ENCODE data around the gene ZNF280A. TPM values are rescaled to one million over a fixed set of nuclear protein-coding genes. Genes with fewer than 3 reads are reported as not detected.
"Not testable (repeated sequence)": the region's sequence is repeated elsewhere in the genome, so short reads cannot be mapped to it uniquely, and the experiment has no call there.

Gene ZNF280A
- total RNA-seq, 2 donors from 2014 or later, result not detected

DNA sequence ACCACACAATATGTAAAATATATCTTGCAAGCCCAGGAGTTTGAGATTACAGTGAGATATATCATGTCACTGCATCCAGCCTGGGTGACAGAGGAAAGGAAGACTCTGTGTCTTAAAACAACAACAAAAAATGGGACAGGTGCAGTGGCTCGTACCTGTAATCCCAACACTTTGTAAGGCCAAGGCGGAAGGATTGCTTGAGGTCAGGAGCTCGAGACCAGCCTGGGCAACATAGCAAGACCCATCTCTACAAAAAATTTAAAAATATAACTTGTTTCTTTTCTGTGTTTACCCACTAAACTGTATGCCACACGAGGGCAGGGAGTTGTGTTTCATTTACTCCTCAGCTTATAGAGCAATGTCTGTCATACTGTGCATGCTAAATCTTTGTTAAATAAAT lies 3.1 kb downstream of the ZNF280A start:
- intact Hi-C loops (cut with DNase I), result no loop called here
- no peak for DNase-seq (ENCODE audit: low spot score)

DNA sequence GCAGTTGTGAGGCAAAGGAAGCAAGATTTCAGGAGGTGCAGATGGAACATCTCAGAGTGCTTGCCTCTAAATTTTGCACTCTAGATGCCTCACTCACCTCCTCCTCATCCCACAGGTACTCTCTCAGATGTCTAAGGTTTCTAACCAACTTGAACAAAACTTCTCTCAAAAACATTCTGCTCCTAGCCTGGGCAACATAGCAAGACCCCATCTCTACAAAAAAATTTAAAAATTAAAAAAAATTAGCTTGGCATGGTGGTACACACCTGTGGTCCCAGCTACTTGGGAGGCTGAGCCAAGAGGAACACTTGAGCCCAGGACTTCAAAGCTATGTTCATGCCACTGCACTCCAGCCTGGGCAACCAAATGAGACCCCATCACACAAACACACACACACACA lies 4.2 kb downstream of the ZNF280A start:
- intact Hi-C loops (cut with DNase I), result no loop called here
- DNase-seq (ENCODE audit: low spot score), result no peak

DNA sequence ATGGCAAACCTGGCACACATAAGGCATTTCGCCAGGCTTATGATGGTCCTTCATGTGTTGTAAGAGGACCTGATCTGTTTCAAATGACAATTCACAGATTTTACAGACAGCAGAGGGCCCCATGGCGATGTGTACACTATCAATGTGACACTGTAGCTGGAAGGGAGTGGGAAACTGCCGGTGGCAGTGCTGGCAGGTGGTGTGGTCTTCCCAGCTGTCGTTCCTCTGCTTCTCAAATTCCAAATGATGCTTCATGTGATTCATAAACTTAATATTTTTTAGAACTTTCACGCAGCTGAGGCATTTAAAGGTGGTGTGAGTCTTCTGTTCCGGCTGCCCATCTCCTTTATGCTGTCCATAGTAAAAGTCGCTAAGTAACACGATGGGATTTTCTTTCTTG lies 5.6 kb downstream of the ZNF280A start:
- intact Hi-C loops (cut with DNase I); DNase-seq (ENCODE audit: low spot score): not testable (repeated sequence)

DNA sequence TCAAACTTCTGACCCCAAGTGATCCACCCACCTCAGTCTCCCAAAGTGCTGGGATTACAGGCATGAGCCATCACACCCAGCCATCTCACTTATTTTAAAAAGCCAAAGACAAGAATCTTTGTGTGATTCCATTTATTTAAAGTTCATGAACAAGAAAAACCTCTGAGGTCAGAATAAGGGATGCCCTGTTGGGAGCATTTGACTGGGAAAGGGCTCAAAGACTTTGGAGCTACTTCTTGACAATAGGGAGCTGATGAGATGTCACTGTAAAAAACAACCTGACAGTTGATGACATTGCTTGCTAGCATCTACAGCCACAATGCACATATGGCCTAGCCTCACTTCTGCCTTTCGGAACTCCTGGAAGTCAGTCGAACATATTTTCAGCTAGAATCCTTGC lies 6.5 kb downstream of the ZNF280A start:
- DNase-seq (ENCODE audit: low spot score), result no peak
- intact Hi-C loops (cut with DNase I), result no loop called here

DNA sequence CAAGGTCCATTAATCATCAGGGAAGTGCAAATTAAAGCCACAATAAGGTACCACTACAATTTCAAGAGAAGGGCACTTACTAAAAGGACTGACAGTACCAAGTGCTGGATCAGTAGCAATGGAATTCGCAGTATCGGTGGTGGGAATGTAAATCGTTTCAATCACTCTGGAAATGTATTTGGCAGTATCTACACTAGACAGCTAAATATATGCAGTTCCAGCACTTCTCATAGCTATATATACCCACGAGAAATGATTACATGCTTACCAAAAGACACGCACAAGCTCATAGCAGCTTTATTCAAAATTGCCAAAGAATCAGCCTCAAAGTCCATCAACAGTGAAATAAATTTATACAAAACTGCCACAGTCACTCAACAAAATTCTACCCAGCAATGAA lies 7.1 kb downstream of the ZNF280A start:
- intact Hi-C loops (cut with DNase I), result no loop called here
- DNase-seq (ENCODE audit: low spot score), result no peak

DNA sequence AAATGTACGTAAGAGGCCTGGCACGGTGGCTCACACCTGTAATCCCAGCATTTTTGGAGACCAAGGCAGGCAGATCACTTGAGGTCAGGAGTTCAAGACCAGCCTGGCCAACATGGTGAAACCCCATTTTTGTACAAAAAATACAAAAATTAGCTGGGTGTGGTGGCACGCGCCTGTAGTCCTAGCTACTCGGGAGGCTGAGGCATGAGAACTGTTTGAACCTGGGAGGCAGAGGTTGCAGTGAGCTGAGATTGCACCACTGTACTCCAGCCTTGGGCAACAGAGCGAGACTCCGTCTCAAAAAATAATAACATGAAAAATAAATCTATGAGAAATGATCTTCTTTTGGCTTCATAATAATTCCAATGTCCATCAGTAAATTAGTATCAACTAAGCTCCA lies 9.2 kb downstream of the ZNF280A start:
- DNase-seq (ENCODE audit: low spot score); intact Hi-C loops (cut with DNase I): not testable (repeated sequence)

DNA sequence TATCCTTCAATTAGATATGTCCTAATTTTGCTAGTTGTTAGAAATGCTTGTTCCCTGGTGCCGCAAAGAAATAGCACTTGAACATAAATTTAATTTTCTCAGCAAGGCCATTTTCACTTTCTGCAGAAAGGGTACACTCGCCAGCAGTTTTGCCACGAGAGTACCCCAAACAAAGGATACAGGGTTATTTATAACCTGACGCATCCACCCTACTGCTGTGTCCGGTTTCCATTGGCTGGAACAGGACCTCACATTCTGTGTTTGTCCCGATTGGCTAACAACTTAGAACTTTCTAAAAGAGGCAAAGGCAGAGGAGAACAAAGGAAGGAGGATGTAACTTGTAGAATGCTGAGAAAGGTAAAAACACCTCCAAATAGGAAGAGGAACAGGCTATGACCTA lies 10.2 kb downstream of the ZNF280A start:
- intact Hi-C loops (cut with DNase I); DNase-seq (ENCODE audit: low spot score): not testable (repeated sequence)

DNA sequence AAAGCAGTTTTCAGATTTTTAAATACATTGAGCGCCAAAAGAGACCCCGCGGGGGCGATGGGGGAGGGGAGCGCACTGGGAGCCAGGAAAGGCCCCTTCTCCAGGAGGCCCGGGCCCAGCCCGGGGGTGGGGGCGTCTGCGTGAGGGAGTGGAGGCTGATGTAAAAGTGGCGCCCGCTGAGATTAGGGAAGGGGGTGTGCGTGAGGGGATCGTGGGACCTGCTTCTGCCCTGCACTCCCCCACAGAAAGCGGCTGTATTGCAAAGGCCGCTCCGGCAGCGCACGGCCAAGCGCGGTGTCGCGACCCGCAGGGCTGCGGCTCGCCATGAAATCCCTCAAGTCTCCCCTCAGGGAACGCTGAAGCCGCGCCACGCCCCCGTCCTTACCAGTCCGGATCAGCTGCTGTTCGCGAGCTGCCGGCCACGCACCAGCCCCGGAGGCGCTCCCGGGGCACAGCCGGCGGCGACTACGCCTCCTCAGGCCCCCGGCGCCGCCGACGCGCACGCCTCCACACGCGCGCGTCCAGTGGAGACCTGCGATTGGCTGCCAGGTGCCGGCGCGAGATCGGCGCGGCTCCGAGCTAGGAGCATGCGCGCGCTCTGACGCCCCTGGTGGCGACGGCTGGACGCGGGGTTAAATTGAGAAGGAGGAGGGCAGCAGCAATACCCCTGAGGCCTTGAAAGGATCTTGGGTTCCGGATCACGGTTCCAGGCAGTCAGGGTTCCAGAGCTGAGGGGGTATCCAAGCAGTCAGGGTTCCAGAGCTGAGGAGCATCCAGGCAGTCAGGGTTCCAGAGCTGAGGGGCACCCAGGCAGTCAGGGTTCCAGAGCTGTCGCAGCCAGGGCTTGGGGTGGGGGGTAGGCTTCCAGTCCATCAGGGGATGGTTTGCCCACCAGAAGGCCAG lies 11.5 kb downstream of the ZNF280A start, which contains the start of gene ZNF280B:
TSS of gene ZNF280B (minus strand) at position 469 of the 903 bp plus-strand sequence. CDS start 19,344 bp downstream, outside the sequence.
- no peak for DNase-seq (ENCODE audit: low spot score)
- intact Hi-C loops (cut with DNase I), result no loop called here

DNA sequence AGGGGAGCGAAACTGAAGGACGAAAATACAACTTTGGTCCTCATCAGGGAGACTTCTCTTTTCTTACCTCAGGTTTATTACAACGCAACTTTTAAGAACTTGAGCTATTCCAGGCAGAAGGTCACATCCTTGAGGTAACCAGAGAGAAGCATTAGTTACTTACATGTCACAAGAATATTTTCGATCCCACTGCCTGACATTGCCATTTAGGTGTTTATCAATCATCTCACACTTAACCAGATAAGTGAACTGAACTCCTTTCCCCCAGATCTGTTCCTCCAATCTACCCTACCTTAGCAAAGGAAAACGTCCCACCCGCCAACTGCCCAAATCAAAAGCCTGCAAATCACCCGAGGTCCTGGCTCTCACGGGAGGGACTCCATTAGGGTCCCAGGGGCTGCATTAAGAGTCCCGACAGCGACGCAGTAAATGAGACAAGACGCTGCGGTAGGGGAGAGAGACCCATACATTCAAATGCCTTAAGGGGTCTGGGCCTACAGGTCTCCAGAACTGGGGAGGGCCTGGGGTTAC lies 12.3 kb downstream of the ZNF280A start:
- intact Hi-C loops (cut with DNase I), result no loop called here
- no peak for DNase-seq (ENCODE audit: low spot score)

DNA sequence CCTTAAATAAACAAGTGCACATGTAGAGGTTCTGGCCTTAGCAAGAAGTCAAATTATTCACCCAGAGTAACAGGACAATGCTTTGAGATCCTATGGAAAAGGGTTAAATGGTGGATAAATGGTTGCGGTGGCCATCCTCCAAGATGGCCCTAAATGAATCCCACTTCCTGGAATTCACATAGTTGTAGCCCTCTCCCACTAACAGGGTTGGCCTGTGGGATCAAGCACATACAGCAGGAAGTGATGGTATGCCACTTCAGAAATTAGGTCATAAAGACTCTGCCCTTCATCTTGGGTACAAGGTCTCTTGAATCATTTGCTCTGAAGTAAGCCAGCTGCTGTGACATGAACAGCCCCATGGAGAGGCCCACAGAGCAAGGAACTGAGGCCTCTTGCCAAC lies 13.3 kb downstream of the ZNF280A start:
- DNase-seq (ENCODE audit: low spot score), result no peak
- intact Hi-C loops (cut with DNase I), result no loop called here

DNA sequence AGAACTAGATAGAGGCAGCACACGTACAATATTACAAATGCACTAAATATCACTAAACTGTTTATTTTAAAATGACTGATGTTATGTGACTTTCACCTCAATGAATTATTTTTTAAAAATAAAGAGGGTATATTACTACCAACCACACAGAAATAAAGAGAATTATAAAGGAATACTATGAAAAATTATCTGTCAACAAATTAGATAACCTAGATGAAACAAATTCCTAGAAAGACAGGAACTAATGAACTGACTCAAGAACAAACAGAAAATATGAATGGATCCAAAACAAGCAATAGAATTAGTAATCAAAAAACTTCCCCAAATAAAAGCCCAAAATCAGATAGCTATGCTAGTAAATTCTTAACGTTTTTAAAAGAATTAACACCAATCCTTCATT lies 21.8 kb downstream of the ZNF280A start:
- intact Hi-C loops (cut with DNase I), result no loop called here
- no peak for DNase-seq (ENCODE audit: low spot score)

DNA sequence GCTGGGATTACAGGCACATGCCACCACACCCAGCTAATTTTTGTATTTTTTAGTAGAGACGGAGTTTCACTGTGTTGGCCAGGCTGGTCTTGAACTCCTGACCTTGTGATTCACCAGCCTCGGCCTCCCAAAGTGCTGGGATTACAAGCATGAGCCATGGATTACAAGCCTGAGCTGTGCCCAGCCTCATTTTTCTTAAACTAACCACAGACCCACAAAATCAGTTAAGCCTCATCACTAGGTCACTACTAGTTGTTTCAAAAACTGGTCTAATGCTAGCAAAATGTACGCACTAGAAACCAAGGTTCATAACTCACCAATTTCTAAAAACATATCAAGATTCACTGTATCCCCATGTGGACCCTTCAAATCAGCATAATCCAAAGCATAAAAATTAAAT lies 28.5 kb downstream of the ZNF280A start:
- DNase-seq (ENCODE audit: low spot score); intact Hi-C loops (cut with DNase I): not testable (repeated sequence)

DNA sequence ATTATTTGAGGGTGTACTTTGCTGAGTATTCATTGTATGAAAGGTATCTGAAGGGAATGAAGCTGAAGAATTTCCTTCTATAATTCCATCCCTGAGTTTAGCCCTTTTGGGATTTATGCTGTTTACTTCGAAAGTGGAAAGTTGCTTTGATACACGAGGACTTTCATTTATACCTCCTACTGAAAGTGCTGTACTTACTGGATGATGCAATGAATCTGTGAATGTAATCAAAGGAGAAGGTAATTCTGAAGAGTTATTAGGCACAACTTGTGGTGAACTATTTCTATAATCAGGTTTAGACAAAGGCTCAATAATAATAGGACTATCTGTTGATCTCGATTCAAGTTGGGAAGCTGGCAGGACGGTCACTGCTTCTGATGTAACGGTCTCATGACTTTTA lies 31.3 kb downstream of the ZNF280A start:
- intact Hi-C loops (cut with DNase I), result no loop called here

DNA sequence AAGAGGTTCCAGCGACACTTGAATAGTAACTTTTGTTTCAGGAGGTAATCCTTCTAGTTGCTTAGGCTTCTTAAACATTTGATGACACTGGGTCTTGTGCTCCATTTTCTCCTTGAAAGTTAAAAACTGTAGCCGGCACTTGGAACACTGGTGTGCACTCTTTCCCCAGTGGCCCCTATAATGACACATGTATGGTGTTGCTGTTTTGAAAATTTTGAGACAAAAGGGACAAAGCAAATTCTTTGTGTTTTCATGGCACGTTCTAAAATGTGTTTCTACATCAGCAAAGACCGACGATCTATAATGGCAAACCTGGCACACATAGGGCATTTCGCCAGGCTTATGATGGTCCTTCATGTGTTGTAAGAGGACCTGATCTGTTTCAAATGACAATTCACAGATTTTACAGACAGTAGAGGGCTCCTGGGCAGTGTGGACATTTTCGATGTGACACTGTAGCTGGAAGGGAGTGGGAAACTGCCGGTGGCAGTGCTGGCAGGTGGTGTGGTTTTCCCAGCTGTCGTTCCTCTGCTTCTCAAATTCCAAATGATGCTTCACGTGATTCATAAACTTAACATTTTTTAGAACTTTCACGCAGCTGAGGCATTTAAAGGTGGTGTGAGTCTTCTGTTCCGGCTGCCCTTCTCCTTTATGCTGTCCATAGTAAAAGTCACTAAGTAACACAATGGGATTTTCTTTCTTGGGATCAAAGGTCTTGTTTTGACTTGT lies 32.0 kb downstream of the ZNF280A start:
- intact Hi-C loops (cut with DNase I), result no loop called here
- DNase-seq (ENCODE audit: low spot score), result no peak

More for the DNA sequence above, 31.3 kb downstream of the ZNF280A start:
- DNase-seq (ENCODE audit: low spot score), result no peak

DNA sequence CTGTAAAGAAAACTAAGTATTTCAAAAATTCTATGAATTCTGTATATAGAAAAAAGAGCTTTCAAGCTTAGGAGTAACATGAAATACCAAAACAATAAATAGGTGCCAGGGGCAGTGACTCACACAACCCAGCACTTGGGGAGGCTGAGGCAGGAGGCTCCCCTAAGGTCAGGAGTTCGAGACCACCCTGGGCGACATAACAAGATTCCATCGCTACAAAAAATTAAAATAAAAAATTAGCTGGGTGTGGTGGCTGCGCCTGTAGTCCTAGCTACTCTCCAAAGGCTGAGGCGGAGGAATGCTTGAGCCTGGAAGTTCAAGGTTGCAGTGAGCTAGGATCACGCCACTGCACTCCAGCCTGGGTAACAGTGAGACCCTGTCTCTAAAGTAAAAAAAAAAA lies 33.0 kb downstream of the ZNF280A start:
- DNase-seq (ENCODE audit: low spot score), result no peak
- intact Hi-C loops (cut with DNase I), result no loop called here

DNA sequence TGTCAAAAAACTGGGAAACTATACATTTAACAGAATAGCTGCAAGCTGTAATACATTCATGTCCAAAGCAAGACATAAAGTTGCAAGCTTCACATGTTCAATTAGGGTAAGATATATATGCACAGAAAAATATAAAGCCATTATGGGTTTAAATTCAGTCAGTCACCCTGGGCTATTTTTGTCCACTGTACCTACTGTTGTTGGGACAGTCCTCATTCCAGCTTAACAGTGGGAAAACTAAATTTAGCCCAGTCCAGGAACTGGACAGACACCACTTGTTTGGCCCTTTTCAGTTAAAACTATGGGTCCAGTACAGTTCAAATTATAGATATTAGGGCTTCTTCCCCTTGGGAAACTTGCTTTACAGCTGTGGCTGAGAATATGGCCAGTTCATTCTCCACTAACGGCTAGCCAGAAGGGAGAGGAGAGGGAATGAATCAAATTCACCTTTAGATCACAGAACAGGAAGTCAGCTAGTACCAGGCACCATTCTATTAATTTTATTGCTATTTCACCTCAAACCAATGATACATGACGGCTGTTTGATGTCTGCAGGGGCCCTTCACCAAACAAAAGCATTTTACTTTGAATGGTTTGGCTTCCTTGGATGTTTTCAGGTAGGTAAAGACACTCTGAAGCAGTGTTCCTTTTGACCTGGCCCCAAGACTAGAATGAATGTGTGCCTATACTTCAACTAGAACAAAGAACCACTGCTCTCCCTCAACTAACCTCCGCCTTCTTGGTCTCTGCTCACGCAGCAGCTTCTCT lies 33.8 kb downstream of the ZNF280A start:
- intact Hi-C loops (cut with DNase I), result no loop called here

DNA sequence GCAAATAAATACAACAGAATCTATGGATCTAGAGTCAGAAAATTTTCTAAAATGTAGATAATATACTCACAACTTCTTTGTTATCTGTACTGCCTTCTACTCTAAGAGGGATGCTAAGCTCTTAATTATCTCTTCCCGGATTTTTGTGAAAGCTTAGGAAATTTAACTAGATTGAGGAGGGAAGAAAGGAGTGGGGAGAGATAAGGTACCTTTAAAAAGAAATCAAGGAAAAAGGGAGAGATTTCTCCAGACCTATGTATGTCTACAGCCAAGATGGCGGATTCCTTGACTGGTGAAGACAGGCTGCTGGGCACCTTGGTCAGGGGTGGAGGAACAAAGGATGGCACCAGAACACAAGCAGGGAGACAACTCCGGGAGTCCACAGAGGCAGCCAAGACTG lies 34.5 kb downstream of the ZNF280A start:
- intact Hi-C loops (cut with DNase I), result no loop called here
- no peak for DNase-seq (ENCODE audit: low spot score)

More for the DNA sequence above, 33.8 kb downstream of the ZNF280A start:
- no peak for DNase-seq (ENCODE audit: low spot score)

DNA sequence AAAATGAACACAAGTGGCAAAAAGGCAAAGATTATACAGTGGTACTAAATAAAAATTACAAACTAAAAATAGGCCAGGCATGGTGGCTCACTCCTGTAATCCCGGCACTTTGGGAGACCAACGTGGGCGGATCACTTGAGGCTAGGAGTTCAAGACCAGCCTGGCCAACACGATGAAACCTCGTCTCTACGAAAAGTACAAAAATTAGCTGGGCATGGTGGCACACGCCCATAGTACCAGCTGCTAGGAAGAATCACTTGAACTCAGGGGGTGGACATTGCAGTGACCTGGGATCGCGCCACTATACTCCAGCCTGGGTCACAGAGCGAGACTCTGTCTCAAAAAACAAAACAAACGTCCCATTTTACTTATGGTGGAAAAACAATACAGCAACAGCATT lies 36.0 kb downstream of the ZNF280A start:
- intact Hi-C loops (cut with DNase I), result no loop called here
- no peak for DNase-seq (ENCODE audit: low spot score)

DNA sequence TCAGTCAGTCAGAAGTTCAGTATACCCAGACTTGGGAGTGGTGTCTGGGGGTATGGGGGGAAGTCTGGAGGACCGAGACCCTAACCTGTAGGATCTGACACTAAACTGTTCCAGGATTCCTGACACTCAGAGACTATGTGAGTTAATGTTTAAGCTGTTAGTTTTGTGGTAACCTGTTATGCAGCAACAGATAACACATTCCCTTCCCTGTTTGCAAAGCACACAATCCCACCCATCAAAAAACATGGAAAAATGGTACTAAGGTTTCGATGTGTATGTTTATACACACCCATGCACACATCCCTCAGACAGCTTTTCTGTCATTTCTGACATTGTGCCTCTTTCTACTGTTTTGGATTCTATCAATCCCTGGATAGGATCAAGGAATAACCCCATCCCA lies 39.1 kb downstream of the ZNF280A start:
- DNase-seq (ENCODE audit: low spot score), result no peak
- intact Hi-C loops (cut with DNase I), result no loop called here

Measured in posterior vena cava (tissue), 2 donors.